HepG2 (cell line): ENCODE data around the gene ANG. TPM values are rescaled to one million over a fixed set of nuclear protein-coding genes. Genes with fewer than 3 reads are reported as not detected.

Experiments
- AHR ChIP-seq: IDR thresholded peaks from 2 replicates; pipeline ENCODE4 v1.6.1; 2018; ENCODE audit warnings: missing genetic modification reagents, missing compliant biosample characterization
- CBX2 ChIP-seq, 2 experiments: fragments of 200-600 bp in 1 of 2; sonication (generic); formaldehyde crosslinking in 1 of 2; IDR thresholded peaks; 2 replicates each; pipeline versions ENCODE4 v1.7.0 to v1.8.1; 2018 to 2022; ENCODE audit warnings: low read depth in 2 of 2, low read length in 1 of 2, mild to moderate bottlenecking in 1 of 2, missing genetic modification reagents in 1 of 2
- CCAR2 ChIP-seq: fragments of 200-400 bp; formaldehyde crosslinking; optimal IDR thresholded peaks from 2 replicates; pipeline ENCODE3; 2018; ENCODE audit warnings: low read depth, mild to moderate bottlenecking, low read length, moderate library complexity
- MBD4 ChIP-seq: IDR thresholded peaks from 2 replicates; pipeline ENCODE4 v1.6.1; 2012; ENCODE audit warnings: low read length, inconsistent platforms, borderline replicate concordance
- NFATC3 ChIP-seq: sonication (generic); formaldehyde crosslinking; IDR thresholded peaks from 2 replicates; pipeline ENCODE4 v1.5.1; 2020; ENCODE audit warnings: mild to moderate bottlenecking, missing genetic modification reagents
- NFIC ChIP-seq: IDR thresholded peaks from 2 replicates; pipeline ENCODE4 v1.6.1; 2012; ENCODE audit warnings: mild to moderate bottlenecking, low read length, inconsistent platforms
- RAD51 ChIP-seq: fragments of 450-650 bp; IDR thresholded peaks from 2 replicates; pipeline ENCODE4 v1.6.1; 2016; ENCODE audit warnings: borderline replicate concordance
- RARA ChIP-seq: IDR thresholded peaks from 2 replicates; pipeline ENCODE4 v1.6.1; 2016; ENCODE audit warnings: missing genetic modification reagents, missing compliant biosample characterization
- SIX4 ChIP-seq: sonication (generic); formaldehyde crosslinking; IDR thresholded peaks from 2 replicates; pipeline ENCODE4 v1.4.0; 2020; ENCODE audit warnings: missing genetic modification reagents
- SMARCE1 ChIP-seq: fragments of 450-650 bp; IDR thresholded peaks from 2 replicates; pipeline ENCODE4 v1.6.1; 2017; ENCODE audit warnings: borderline replicate concordance
- SNAPC2 ChIP-seq: sonication (generic); formaldehyde crosslinking; IDR thresholded peaks from 2 replicates; pipeline ENCODE4 v1.8.1; 2022; ENCODE audit warnings: mild to moderate bottlenecking, missing genetic modification reagents
- TEAD3 ChIP-seq: optimal IDR thresholded peaks from 2 replicates; pipeline ENCODE3; 2016; ENCODE audit warnings: borderline replicate concordance
- ZKSCAN1 ChIP-seq: fragments of 150-350 bp; IDR thresholded peaks from 2 replicates; pipeline ENCODE4 v1.6.1; 2014; ENCODE audit warnings: low read length
- ZKSCAN5 ChIP-seq: sonication (generic); formaldehyde crosslinking; IDR thresholded peaks from 2 replicates; pipeline ENCODE4 v1.5.1; 2020; ENCODE audit warnings: mild to moderate bottlenecking, missing genetic modification reagents
- ZNF10 ChIP-seq: sonication (generic); formaldehyde crosslinking; IDR thresholded peaks from 2 replicates; pipeline ENCODE4 v1.4.0; 2020; ENCODE audit warnings: mild to moderate bottlenecking, low read depth, missing genetic modification reagents, borderline replicate concordance
- ZNF225 ChIP-seq: sonication (generic); formaldehyde crosslinking; IDR thresholded peaks from 2 replicates; pipeline ENCODE4 v1.4.0; 2020; ENCODE audit warnings: mild to moderate bottlenecking, missing genetic modification reagents
- ZNF296 ChIP-seq: sonication (generic); formaldehyde crosslinking; conservative IDR thresholded peaks from 2 replicates; pipeline ENCODE4 v1.5.0; 2020; ENCODE audit warnings: mild to moderate bottlenecking, missing genetic modification reagents
- ZNF354B ChIP-seq: sonication (generic); formaldehyde crosslinking; IDR thresholded peaks from 2 replicates; pipeline ENCODE4 v1.8.0; 2022; ENCODE audit warnings: mild to moderate bottlenecking, missing genetic modification reagents
- ZNF382 ChIP-seq: sonication (generic); formaldehyde crosslinking; IDR thresholded peaks from 2 replicates; pipeline ENCODE4 v1.5.0; 2020; ENCODE audit warnings: missing genetic modification reagents, mild to moderate bottlenecking, borderline replicate concordance
- ZNF512B ChIP-seq: sonication (generic); formaldehyde crosslinking; IDR thresholded peaks from 2 replicates; pipeline ENCODE4 v1.5.1; 2020; ENCODE audit warnings: missing genetic modification reagents, mild to moderate bottlenecking, borderline replicate concordance
- ZNF775 ChIP-seq: sonication (generic); formaldehyde crosslinking; IDR thresholded peaks from 2 replicates; pipeline ENCODE4 v1.4.0; 2020; ENCODE audit warnings: missing genetic modification reagents, mild to moderate bottlenecking, moderate library complexity, borderline replicate concordance
- ZNF83 ChIP-seq: sonication (generic); formaldehyde crosslinking; IDR thresholded peaks from 2 replicates; pipeline ENCODE4 v1.4.0; 2020; ENCODE audit warnings: missing genetic modification reagents, mild to moderate bottlenecking, borderline replicate concordance
- ZNF878 ChIP-seq: sonication (generic); formaldehyde crosslinking; IDR thresholded peaks from 2 replicates; pipeline ENCODE4 v1.8.1; 2023; ENCODE audit warnings: mild to moderate bottlenecking, missing genetic modification reagents, moderate library complexity
- polyA plus RNA-seq, 8 experiments: library from polyadenylated mRNA; depleted of rRNA in 3 of 8; stranded (reverse) in 7 of 8; unstranded in 1 of 8; fragments of >200 nt; fragmentation: Illumina TruSeq in 4 of 8; extraction: Trizol in 4 of 8; gene quantifications; 2 replicates each; pipeline versions ENCODE4 v1.2.1 to v1.2.3, GENCODE V29; 2011 to 2016; ENCODE audit warnings: low read depth in 4 of 8, missing spikeins in 1 of 8, mixed read lengths in 1 of 8; ENCODE audit not compliant: insufficient read depth in 1 of 8
- total RNA-seq, 5 experiments: library from RNA; depleted of rRNA; stranded (reverse); fragments of >200 nt; fragmentation: Illumina TruSeq; extraction: Trizol; gene quantifications; 2 replicates each; pipeline ENCODE4 v1.2.3, GENCODE V29; 2016; ENCODE audit warnings: low read depth in 1 of 5
- TF ChIP-seq, protein P1 (sequence below): sonication (generic); formaldehyde crosslinking; IDR thresholded peaks from 2 replicates; pipeline ENCODE4 v1.4.0; 2020; ENCODE audit warnings: missing genetic modification reagents, borderline replicate concordance
- TF ChIP-seq, protein P2 (sequence below): sonication (generic); formaldehyde crosslinking; IDR thresholded peaks from 2 replicates; pipeline ENCODE4 v1.5.0; 2020; ENCODE audit warnings: missing genetic modification reagents

ANG gene
- total and polyA plus RNA-seq, 2 of the 13 experiments (the other 11 are each of a cell fraction or from before 2014, with no cell fraction given), result 83.6 to 401 TPM

GRCh38 chr14:20683125-20683890 lies 5.3 kb upstream of the ANG start (continued):
- TF ChIP-seq ZNF512B (no peak; the same call in 1 of the 2 replicates), ZNF83 (no peak), NFIC (no peak), RAD51 (no peak), ZNF10 (CRISPR knock-in tag) (no peak), RARA (CRISPR knock-in tag) (no peak; the same call in 1 of the 2 replicates), ZKSCAN5 (CRISPR knock-in tag) (no peak), NFATC3 (no peak), TEAD3 (CRISPR knock-in tag) (no peak), SIX4 (CRISPR knock-in tag) (no peak), CCAR2 (peak; percentile 40), ZNF382 (no peak), ZNF878 (CRISPR knock-in tag) (peak; percentile 55), ZNF354B (CRISPR knock-in tag) (no peak), ZKSCAN1 (no peak; the same call in 1 of the 2 replicates), CBX2 (IDR thresholded peaks at IDR 0.05; ENCODE audit: low read depth, low read length) (no peak), CBX2 (CRISPR knock-in tag; IDR thresholded peaks at IDR 0.05; ENCODE audit: low read depth) (no peak), ZNF296 (CRISPR knock-in tag) (no peak), SNAPC2 (peak; percentile 67; the same call in 1 of the 2 replicates), MBD4 (no peak), ZNF225 (CRISPR knock-in tag) (no peak), AHR (CRISPR knock-in tag) (peak; percentile 38; the same call in 1 of the 2 replicates), ZNF775 (CRISPR knock-in tag) (no peak), SMARCE1 (no peak)
- TF ChIP-seq, protein P1, sequence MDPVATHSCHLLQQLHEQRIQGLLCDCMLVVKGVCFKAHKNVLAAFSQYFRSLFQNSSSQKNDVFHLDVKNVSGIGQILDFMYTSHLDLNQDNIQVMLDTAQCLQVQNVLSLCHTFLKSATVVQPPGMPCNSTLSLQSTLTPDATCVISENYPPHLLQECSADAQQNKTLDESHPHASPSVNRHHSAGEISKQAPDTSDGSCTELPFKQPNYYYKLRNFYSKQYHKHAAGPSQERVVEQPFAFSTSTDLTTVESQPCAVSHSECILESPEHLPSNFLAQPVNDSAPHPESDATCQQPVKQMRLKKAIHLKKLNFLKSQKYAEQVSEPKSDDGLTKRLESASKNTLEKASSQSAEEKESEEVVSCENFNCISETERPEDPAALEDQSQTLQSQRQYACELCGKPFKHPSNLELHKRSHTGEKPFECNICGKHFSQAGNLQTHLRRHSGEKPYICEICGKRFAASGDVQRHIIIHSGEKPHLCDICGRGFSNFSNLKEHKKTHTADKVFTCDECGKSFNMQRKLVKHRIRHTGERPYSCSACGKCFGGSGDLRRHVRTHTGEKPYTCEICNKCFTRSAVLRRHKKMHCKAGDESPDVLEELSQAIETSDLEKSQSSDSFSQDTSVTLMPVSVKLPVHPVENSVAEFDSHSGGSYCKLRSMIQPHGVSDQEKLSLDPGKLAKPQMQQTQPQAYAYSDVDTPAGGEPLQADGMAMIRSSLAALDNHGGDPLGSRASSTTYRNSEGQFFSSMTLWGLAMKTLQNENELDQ, result no peak
- TF ChIP-seq, protein P2, sequence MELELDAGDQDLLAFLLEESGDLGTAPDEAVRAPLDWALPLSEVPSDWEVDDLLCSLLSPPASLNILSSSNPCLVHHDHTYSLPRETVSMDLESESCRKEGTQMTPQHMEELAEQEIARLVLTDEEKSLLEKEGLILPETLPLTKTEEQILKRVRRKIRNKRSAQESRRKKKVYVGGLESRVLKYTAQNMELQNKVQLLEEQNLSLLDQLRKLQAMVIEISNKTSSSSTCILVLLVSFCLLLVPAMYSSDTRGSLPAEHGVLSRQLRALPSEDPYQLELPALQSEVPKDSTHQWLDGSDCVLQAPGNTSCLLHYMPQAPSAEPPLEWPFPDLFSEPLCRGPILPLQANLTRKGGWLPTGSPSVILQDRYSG (CRISPR knock-in tag), result no peak
